ENCODE measurements around the gene MRPS5. TPM values are rescaled to one million over a fixed set of nuclear protein-coding genes. Genes with fewer than 3 reads are reported as not detected.

The MRPS5 gene
- total RNA-seq, 1 donor from 2014 or later = 54.0 TPM

DNA sequence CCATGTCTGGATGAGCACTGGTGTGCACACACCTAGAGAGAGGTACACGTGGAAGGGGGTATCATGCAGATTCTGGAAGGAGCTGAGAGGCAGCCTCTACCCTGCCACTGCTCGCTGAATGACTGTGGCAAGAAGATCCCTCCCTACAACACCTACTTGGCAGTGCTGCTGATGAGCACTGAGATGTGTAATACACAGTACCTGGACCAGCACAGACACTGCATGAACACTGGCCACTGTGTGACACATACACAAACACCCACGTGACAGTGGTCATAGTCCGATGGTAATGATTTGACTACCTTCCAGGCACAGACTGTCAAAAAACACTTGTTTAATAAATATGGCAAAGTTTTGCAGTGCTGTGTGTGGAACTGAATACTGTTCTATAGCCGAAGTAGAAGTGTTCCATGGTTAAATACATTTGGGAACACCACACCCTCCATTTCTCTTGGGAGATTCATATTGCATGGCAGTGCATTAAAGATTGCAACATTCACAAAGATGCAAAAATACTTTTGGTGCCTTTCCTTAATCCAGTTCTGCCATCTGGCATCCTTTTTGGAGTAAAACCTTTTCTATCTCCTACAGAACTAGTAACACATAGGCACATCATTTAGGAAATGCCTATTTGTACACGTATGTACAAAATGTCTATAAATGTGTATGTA is 29.6 kb downstream of the MRPS5 start:
- DNase-seq (ENCODE audit: low spot score) = no peak

DNA sequence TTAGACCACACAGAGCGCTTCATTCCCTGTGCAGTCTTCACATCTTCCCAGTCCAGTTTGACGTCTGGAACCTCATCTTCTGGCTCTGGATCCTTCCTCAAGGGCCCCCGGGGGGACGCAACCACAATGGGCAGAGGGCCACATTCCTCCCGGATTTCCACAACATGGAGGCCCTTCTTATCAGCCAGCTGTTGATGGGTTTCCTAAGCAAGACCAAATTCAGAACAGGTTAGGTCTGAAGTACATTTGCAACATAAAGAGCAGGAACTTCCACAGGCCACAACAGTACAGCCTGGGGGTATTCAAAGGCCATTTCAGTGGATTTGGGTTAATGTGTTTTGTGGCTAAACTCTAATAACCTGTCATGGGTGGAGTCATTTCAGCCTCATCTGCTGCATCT is 34.2 kb downstream of the MRPS5 start:
- no peak for DNase-seq (ENCODE audit: low spot score)

DNA sequence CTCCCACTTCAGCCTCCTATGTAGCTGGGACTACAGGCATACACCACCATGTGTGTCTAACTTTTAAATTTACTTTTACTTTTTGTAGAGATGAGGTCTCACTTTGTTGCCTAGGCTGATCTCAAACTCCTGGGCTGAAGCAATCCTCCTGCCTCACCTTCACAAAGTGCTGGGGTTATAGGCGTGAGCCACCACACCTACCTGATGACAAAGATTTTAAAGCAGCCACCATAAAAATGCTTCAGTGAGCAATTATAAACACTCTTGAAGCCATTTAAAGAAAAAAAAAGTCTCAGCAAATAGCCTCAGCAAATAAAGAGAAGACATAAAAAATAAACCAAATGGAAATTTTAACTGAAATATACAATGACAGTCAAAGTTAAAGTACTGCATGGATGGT is 35.6 kb downstream of the MRPS5 start:
- DNase-seq (ENCODE audit: low spot score) = no peak

DNA sequence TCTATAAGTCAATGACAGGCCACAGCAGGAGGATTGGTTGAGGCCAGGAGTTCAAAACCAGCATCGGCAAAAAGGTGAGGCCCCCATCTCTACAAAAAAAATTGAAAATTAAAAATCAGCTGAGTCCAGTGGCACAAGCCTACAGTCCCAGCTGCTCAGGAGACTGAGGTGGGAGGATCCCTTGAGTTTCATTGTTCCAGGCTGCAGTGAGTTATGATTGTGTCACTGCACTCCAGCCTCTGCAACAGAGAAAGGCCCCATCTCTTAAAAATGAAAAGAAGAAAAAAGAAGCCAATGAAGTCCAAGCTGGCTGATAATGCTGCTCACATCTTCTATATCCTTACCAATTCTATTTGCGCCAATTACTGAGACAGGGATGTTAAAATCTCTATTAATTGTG is 39.1 kb downstream of the MRPS5 start:
- DNase-seq (ENCODE audit: low spot score) = no peak

DNA sequence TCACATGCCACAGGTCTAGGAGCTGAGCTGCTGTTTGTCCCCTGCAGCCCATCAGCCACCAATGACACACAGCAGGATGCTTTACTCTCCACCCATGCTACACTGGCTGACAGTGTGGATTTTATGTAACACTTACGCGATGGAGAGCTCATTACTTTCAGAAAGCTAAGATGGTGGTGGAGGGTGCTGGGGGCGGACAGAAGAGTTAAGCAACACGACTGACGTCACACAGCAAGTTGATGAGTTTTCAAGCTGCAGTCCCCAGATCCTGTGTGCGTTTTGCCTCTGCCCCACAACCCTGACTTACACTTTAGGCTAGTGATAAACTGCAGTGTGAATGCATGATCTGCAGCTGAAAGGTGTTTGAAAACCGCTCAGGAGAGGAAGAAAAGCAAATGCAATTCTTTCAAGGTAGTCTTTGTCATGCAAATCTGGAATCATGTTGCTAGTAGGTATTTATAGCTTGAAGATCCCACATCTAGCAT is 42.4 kb downstream of the MRPS5 start:
- DNase-seq (ENCODE audit: low spot score) = no peak

DNA sequence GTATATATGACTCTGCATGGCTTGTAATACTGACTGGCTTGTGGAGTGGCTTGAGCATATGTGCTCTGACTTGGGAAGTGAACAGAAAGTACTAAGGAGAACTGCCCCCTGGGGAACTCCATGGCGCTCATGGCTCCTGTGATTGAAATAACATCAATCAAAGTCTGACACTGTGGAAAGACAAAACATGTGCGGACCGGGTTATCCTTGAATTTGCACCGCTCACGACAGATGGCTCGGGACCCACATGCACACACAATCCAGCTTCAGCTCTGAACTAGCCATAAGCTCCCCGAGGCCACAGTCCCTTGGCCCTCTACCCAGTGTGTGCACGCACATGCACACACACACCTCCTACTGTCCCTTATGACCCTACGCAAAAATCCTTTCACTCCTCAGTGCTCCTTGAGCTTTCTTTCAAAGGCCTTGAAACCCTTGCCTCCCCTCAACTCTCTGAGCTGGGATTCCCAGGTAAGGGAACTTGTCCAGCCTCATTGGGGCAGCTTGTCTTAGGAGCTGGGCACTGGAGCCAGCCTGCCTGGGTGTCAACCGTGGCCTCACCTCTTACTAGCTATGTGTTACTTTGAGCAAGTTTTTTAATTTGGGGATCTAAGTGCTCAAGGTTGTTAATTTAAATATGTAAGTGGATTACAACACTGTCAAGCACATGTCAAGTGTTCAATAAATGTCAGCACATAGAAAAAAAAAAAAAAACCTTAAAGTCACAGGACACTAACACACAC is 43.6 kb downstream of the MRPS5 start:
- no peak for DNase-seq (ENCODE audit: low spot score)

DNA sequence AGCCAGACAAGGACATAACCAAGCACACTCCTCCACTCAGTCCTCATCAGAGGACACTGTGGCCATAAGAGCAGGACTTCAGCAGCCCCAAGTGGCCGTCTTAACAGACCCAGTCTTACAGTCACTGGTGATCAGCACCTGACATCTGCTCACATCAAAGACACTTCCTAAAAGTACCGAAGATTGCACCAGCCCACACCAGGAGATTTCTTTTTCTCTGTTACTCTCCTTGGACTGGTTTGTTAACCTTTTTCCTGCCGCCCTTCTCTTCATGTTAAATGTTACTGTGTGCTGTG is 44.1 kb downstream of the MRPS5 start:
- no peak for DNase-seq (ENCODE audit: low spot score)

DNA sequence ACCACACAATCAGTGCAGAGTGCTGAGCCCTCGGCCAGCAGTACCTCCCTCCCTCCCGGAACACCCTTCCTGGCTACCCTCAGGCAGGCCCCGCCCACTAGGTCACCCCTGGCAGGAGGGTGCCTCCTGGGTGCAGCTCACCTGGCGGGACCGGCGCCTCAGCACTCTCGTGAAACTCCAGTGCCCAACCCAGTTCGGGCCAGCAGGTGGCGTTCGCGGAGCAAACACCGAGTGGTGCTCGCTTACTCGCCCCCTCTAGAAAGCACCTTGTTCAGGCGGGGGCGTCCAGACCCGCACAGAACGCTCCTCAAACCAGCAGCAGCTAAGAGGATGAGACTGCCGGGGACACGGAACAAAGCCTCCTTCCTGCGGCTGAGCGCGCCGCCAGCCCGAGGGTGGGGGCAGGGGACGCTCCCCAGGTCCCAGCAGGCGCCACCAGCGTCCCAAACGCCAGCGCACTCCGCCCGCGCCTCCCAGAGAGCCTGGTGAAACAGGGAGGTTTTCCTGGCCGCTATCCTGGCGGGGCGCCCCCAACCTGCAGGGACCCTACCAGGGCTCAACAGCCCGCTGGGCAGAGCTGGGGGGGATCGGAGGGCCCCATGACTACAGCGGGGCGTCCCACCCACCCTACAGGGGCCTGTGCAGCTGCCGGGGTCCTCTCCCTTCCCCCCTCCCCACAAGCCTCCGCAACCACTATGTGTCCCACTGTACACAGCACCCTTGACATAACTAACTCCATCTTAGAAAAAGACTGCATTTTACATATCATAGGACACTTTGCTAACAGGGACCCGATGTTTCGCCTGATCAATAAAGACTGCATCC is 44.7 kb downstream of the MRPS5 start:
- peak; percentile 77 for DNase-seq (ENCODE audit: low spot score)

DNA sequence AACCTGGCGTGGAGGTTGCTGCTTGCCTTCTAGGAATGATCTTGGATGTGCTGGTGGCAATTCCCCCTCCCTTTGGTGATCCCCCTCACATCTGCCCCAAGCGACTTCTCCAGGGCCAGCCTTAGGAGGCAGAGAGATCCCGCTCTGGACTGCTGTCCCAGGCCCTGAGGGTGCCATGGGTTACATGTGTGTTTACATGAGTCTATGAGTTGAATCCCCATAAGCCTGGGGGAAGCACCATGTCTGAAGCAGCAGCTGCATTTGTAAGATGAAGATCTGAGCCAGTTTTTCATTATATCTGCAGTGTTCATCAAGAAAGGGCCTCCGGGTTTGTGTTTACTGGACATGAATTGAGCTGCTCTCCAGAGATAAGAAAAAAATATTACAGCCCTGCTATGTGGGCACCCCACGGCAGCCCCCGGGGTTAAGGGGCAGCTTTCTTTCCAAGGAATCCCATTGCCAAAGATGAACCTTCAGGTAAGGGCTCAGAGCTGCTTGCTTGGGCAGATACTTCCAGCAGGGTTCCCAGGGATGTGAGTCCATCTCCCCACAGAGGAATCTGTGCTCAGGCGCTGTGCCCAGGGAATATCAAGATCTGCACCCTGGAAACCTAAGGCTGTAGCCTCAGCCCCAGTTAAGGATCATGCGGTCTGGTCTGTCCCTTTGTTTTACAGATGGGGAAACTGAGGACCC is 46.0 kb downstream of the MRPS5 start:
- DNase-seq (ENCODE audit: low spot score) = no peak

DNA sequence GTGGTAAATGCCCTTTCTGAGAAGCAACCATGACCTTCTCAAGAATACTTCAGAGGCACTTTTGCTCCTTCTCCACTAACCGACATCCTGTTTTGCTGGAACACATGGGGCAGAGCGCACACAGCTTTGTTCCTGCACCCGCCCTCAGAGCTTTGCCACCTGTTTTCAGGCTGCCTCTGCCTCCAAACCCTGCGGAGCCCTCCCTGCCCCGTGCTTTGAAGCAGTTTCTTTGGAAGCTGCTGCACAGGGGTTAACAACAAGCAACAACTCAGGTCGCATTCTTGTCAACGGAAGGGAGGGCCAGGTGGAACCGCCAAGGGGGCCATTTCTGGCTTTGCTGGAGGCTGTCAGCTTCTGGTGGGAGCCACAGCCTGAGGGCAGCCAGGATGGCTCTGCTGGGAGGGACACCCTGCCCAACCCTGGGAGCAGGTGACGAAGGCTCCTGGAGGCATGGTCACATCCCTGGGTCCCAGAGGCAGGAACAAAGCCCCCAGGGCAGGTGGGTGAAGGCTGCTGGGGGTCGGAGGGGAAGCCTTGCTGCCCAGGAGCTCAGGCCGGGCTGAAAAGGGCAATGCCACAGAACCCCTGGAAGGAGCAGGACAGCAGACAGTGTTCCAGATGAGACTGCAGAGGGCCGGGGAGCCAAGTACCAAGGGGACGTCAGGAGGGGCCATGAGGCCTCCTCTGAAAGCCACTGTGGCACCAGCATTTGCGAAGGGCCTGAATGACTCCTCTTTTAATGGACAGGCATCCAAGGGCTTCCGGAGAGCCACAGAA is 46.8 kb downstream of the MRPS5 start:
- DNase-seq (ENCODE audit: low spot score) = no peak

DNA sequence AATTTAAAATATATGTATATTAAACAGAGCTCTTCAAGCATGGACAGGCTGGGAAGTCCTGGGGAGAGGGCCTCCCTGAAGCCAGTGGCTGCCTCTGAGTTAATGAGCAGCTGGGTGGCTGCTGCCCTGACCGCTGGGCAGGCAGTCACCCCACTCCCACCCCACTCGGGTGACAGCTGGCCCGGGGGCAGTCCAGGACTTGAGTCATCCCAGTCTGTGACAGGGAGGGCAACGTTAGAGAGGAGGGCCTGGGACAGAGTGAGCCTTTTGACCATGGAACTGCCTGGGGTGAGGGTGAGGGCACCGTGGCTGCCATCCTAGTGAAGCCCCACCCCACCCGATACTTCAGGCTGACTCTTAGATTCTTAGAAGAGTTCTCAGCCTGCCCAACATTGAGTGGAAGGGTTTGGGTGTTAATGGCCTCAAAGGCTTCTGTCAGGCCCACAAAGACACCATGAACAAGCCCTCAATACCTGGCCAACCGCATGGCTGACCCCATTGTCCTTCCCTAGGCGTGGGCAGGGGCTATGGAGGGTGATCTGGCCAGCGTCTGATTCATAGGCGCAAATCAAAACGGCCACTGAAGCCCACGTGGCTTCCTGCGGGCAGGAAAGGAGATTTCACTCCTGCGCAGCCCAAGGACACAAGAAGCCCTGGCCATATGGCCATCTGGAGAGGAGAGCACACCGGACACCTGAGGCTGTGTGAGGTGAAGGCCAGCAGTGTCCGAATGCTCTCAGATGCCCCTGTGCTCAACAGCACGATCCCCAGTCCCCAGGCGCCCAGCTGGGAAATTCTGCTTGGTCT is 47.5 kb downstream of the MRPS5 start:
- DNase-seq (ENCODE audit: low spot score) = no peak

DNA sequence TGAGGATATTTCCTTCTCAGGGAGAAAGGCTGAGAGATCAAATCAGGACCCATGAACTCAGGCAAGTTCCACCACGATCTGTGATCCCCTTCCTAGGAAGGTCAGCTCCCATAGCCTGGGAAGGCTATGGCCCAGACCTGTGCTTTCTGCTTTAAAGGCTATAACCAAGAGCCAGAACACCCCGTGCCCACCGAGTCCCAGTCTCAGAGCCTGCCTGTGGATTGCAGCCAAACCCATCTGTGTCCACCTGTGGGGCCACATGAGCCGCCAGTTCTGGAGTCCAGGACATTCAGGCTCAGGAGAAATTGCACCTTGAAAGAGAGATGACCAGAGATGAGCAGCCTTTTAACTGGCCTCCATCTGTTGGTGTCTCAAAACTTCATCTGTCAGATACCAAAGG is 49.2 kb downstream of the MRPS5 start:
- peak; percentile 2 for DNase-seq (ENCODE audit: low spot score)

DNA sequence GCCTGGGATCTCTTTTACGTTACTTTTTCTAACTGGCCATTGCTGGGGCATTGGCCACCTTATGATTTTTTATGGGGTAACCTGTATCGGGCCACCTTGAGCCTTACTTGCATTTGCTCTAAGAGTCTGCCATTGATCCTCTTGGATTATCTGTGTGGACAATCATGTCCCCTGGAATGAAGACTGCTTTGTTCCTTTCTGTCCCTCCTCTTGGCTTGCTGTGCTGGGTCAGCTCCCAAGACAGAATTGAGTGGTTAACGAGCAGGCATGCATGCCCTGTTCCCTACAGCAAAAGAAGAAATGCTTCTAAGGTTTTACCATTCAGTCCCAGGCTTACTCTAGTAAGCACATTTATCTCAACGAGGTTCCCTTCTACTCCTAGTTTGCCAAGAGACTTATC is 49.8 kb downstream of the MRPS5 start:
- no peak for DNase-seq (ENCODE audit: low spot score)

DNA sequence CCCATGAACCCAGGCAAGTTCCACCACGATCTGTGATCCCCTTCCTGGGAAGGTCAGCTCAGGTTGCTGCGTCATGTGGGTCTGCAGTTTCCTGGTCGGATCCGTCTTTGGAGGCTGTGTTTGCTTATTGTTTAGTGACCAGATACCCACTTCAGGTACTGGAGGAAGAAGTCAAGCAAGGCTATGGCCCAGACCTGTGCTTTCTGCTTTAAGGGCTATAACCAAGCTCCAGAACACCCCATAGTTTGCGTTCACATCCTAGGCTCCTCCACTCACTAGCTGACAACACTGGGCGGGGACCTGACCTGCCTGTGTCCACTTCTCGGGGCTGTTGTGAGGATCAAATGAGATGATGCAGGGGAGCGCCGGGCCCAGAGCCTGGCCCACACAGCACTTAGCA is 52.1 kb downstream of the MRPS5 start:
- no peak for DNase-seq (ENCODE audit: low spot score)

DNA sequence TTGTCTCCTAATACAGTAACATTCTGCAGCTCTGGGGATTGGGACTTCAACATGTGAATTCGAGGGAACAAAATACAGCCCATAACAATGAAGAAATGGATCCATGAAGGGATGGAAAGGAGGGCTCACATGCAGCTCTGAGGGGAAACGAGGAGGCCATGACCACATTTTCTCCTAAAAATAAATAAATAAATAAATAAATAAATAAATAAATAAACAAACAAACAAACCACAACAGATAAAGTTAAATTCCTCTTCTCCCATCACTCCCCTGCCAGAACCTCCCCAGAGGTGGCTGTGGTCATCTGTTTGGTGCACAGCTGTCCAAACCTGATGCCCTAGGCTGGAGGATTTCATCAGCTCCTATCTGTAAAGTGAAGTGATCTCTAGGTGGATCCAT is 53.4 kb downstream of the MRPS5 start:
- no peak for DNase-seq (ENCODE audit: low spot score)

DNA sequence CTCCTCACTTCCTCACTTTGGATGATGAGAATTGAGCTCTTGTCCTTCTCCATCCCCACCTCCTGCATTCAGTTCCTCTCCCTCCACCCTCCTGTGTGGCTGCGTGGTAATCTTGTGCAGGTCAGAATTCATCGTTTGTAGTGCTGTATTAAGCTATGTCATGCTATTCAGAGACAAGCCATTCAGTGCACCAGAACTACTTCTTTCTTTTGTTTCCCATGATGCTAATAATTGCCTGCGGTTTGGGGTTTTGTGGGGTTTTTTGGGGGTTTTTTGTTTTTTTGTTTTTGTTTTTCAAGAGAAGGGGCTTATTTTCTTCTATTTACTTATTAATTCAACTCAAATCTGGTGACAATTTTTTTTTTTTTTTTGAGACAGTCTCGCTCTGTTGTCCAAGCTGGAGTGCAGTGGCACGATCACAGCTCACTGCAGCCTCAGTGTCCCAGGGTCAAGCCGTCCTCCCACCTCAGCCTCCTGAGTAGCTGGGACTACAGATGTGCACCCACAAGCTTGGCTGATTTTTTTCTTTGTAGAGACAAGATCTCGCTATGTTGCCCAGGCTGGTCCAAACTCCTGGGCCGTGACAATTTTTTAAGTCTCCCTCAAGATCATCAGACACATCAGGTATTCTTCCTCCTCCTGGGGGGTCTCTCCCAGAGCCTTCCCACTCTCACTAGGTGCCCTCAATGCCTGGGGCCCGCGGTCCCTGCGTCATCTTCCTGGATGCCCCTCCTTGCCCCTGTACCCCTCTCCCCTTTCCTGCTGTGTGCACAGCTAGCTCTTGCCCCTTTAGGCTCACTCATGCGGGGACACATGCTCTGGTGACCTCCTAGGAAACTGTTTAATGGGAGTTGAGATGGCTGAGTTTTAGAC is 58.3 kb downstream of the MRPS5 start:
- no peak for DNase-seq (ENCODE audit: low spot score)

DNA sequence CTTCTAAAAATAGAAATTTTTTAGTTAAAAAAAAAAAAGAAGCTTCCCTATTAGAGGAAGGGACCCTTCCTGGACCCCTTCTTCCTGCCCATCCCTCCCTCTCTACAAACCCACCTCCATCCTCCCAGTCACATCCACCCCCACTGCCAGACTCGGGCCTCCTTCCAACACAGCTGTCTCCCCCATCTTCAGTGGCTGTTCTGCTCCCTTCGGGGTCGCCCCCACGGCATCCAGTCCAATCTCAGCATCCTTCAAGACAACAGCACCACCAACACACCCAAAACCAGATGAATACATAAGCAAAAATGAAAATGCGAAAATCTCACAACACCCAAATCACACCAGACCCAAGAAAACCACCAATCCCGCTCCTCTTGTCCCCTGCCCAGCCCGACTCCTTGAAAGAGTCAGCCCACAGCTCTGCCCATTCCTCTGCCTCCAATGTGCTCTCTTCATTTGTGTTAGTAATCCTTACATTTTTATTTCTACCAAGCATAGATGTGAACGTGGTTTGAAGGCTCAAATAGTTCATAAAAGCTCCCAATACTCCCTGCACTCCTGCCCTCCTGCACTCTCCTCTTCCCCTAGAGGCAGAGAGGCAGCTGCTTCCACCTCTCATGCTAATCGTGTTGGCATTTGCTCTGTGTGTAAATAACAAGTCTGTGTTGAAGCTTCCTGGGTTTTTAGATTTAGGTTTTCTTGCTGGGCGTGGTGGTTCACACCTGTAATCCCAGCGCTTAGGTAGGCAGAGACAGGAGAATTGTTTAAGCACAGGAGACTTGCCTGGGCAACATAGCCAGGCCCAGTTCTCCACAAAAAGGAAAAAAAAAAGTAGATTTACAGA is 59.1 kb downstream of the MRPS5 start:
- no peak for DNase-seq (ENCODE audit: low spot score)

DNA sequence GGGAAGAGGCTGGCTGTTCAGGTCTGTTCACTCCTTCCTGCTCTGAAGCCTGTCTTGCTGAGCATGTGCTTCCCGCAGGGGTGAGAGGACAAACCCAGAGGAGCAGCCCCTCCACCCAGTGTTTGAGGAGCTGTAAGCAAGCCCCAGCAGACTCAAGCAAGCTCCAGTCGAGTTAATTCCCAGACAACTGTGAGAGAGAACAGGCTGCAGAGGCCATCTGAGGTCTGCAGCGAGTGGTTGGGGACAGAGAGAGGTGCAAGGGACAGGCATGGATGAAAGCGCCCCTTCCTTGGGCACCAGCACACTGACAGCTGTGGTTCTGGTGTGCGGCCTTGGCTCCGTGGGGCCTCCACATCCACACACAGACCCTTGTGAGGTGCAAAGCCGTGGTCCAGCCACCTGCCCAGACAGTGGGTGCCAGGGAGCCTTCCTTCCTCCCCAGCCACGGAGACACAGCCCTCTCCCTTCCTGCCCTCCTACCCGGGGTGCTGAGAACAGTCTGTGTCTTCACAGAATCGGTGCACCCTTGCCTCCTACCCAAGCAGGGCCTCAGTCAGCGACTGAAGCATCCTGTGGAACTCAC is 59.9 kb downstream of the MRPS5 start:
- DNase-seq (ENCODE audit: low spot score) = no peak

Data from mucosa of gallbladder (tissue), 1 donor.